CD4-positive, CD25-positive, alpha-beta regulatory T cell (primary cell): ENCODE results near the gene MAB21L4. TPM values are rescaled to one million over a fixed set of nuclear protein-coding genes. Genes with fewer than 3 reads are reported as not detected.

Experiments used
- ATAC-seq, 2 donors: fragments of 150-1000 bp; cut with Tn5 transposase; one replicate each; pipeline ENCODE4 v1.10.0; 2021; ENCODE audit warnings: low read depth in 2 of 2, moderate number of reproducible peaks in 2 of 2, moderate library complexity in 1 of 2
- DNase-seq, 3 donors: peaks; one replicate each; pipeline versions ENCODE4 v3.0.0 to v3.0.0-alpha.2; 2012 to 2022; ENCODE audit warnings: mixed read lengths in 1 of 3
- H3K27ac ChIP-seq: one replicate; pipeline ENCODE4 v1.7.0; 2013; ENCODE audit warnings: mild to moderate bottlenecking, low read length; ENCODE audit not compliant: insufficient read depth, poor library complexity, severe bottlenecking
- H3K27me3 ChIP-seq: one replicate; pipeline ENCODE4 v1.7.0; 2013; ENCODE audit warnings: low read length; ENCODE audit not compliant: control insufficient read depth, insufficient read depth
- H3K36me3 ChIP-seq: one replicate; pipeline ENCODE4 v1.7.0; 2013; ENCODE audit warnings: mild to moderate bottlenecking, low read length, moderate library complexity; ENCODE audit not compliant: control insufficient read depth, insufficient read depth
- H3K4me1 ChIP-seq: 2 replicates; pipeline ENCODE4 v1.7.0; 2013; ENCODE audit warnings: mild to moderate bottlenecking, low read length; ENCODE audit not compliant: insufficient read depth, control insufficient read depth, poor library complexity, severe bottlenecking
- H3K4me3 ChIP-seq: one replicate; pipeline ENCODE4 v1.7.0; 2013; ENCODE audit warnings: low read depth, mild to moderate bottlenecking, low read length, moderate library complexity
- H3K9me3 ChIP-seq, 2 experiments: 1 replicate in 1 of 2; 2 replicates in 1 of 2; pipeline ENCODE4 v1.7.0; 2013; ENCODE audit warnings: low read length in 2 of 2, mild to moderate bottlenecking in 1 of 2, moderate library complexity in 1 of 2; ENCODE audit not compliant: control insufficient read depth in 2 of 2
- H3K27ac Mint-ChIP-seq, 3 donors: one replicate each; pipeline ENCODE4 v1.8.0; 2020 to 2022; ENCODE audit warnings: mild to moderate bottlenecking in 3 of 3, mixed read lengths in 3 of 3, moderate library complexity in 2 of 3
- H3K27me3 Mint-ChIP-seq: one replicate; pipeline ENCODE4 v1.8.0; 2022; ENCODE audit warnings: mild to moderate bottlenecking, mixed read lengths
- H3K36me3 Mint-ChIP-seq: one replicate; pipeline ENCODE4 v1.8.0; 2020; ENCODE audit warnings: mixed read lengths
- H3K4me1 Mint-ChIP-seq, 4 donors: one replicate each; pipeline ENCODE4 v1.8.0; 2020 to 2022; ENCODE audit warnings: mixed read lengths in 4 of 4, mild to moderate bottlenecking in 1 of 4
- H3K4me3 Mint-ChIP-seq, 4 donors: one replicate each; pipeline ENCODE4 v1.8.0; 2020 to 2022; ENCODE audit warnings: mild to moderate bottlenecking in 4 of 4, mixed read lengths in 4 of 4, moderate library complexity in 3 of 4
- H3K9me3 Mint-ChIP-seq, 7 donors: one replicate each; pipeline ENCODE4 v1.8.0; 2020 to 2022; ENCODE audit warnings: mixed read lengths in 7 of 7, mild to moderate bottlenecking in 3 of 7, moderate library complexity in 2 of 7
- polyA plus RNA-seq, 4 donors: library from polyadenylated mRNA; unstranded; fragments of 300-500 nt; fragmentation: Illumina TruSeq; gene quantifications; one replicate each; pipeline ENCODE4 v1.2.3, GENCODE V29; 2021
- total RNA-seq: library from RNA; stranded (reverse); gene quantifications from one replicate; pipeline ENCODE4 v1.2.3, GENCODE V29; 2022

MAB21L4 gene
- total RNA-seq: not detected
- not detected for polyA plus RNA-seq

DNA sequence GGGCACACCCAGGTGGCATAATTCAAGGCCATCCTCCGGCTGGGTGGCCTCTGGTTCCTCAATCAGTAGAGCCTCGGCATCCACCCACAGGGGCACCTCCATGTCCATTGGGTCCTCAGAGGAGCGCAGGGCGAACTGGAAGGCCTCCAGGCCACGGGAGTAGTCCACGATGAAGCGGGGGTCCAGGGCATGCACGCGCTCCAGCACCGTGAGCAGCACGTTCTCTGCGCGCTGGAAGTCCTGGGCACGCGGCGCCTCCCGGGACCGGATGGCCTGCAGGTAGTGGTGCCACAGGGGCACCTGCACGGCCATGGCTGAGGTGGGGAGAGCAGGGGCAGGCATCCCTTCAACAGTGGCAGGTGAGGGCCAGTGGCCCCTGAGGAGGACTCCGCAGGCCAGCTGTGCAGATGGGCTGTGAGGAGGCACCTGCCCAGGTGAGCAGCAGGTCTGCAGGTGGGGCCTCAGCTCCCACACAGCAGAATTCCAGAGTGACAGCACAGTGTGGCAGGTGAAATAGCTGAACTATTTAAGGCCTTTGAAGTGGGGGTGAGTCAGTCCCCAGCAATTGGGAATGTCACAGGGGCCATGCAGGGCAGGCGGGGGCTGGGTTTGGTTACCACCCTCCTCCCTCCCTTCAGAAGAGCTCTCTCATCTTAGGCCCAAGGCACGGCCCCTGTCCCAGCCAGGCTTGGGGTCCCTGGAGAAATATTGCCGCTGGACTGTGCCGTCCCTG is at the start of gene MAB21L4:
MAB21L4 (minus strand) TSS at position 501 of the 733 bp plus-strand sequence; CDS start at position 342, 159 bp downstream.
- Mint-ChIP-seq H3K9me3 (no peaks in the 10 kb centered on the region), H3K4me1 (no peaks in the 10 kb centered on the region), H3K4me3 (no peak within 1 kb of the TSS), H3K27ac (no peak within 1 kb of the TSS), H3K27me3 (no peaks in the 10 kb centered on the region), H3K36me3 (no peaks in the 10 kb centered on the region)
- Histone ChIP-seq H3K4me1 (no peaks in the 10 kb centered on the region), H3K4me3 (no peak within 1 kb of the TSS), H3K27ac (no peak within 1 kb of the TSS), H3K36me3 (no peaks in the 10 kb centered on the region), H3K27me3 (no peaks in the 10 kb centered on the region), H3K9me3 (no peaks in the 10 kb centered on the region)
- ATAC-seq (no peak), DNase-seq (no peak)

DNA sequence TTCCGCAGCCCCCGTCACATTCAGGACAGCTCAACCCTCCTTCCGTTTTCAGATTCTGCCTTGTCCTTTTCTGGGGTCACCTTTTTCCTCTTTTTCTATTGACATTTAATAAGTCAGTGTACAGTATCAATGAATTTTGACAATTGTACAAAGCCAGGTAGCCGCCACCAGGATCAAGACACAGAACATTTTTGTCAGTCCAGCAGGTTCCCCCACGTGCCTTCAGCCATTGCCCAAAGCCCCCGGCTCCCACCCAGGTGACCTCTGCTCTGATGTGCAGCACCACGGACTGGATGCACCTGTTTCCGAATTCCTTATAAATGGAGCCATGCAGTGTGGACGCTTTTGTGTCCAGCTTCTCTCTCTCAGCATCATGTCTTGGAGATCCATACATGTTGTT is 40.1 kb upstream of the MAB21L4 start:
- H3K4me3 ChIP-seq: no peak overlapping the region
- no peaks in the 10 kb centered on the region for H3K36me3 ChIP-seq
- H3K27ac ChIP-seq: no peak overlapping the region
- Mint-ChIP-seq H3K27ac (no peak overlapping the region), H3K36me3 (peaks cover 3% of the 10 kb centered on the region), H3K4me1 (no peaks in the 10 kb centered on the region), H3K9me3 (peaks cover 0 to 23% (median 0%) of the 10 kb centered on the region in 7 donors), H3K27me3 (peaks cover 19% of the 10 kb centered on the region), H3K4me3 (no peak overlapping the region)
- H3K27me3 ChIP-seq: peaks cover 2% of the 10 kb centered on the region
- no peaks in the 10 kb centered on the region for H3K4me1 ChIP-seq
- ATAC-seq (no peak), DNase-seq (no peak)
- no peaks in the 10 kb centered on the region for H3K9me3 ChIP-seq

DNA sequence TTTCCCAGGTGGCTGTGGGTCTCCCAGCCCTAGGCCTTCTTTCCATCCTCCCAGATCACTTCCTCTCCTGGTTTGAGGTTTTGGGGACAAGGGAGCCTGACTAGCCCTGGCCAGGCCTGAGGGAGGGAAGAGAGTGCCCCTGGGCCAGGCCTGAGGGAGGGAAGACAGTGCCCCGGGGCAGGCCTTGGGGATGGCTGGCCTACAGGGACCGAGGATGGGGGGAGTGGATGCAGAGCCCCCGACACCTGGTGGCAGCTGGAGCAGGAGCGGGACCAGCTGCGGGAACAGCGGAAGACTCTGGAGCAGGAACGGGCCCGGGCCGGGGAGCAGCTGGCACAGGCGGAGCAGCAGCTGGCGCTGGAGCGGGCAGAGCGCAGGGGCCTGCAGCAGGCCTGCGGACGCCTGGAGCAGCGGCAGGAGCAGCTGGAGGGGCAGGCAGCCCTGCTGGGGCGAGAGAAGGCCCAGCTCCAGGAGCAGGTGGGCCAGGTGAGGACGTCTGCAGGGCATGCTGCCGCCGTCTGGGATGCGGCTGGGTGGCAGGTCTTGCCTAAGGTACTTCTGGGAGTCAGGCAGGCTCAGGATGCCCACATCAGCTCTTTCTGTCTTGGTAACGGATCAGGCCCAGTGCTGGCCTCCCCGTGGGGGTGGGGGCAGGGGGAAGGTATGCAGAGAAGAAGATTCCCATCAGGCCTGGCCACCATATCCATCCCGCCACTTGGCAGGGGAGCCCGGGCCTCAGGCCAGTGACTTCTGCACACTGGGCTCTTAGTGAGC is 39.3 kb upstream of the MAB21L4 start:
- no peaks in the 10 kb centered on the region for H3K4me1 Mint-ChIP-seq
- no peak overlapping the region for H3K27ac Mint-ChIP-seq
- Histone ChIP-seq H3K4me3 (no peak overlapping the region), H3K9me3 (no peaks in the 10 kb centered on the region), H3K36me3 (no peaks in the 10 kb centered on the region), H3K27me3 (peaks cover 1% of the 10 kb centered on the region), H3K4me1 (no peaks in the 10 kb centered on the region), H3K27ac (no peak overlapping the region)
- no peak for DNase-seq
- H3K36me3 Mint-ChIP-seq: peaks cover 3% of the 10 kb centered on the region
- H3K4me3 Mint-ChIP-seq: no peak overlapping the region
- peaks cover 10% of the 10 kb centered on the region for H3K27me3 Mint-ChIP-seq
- no peak for ATAC-seq
- peaks cover 0 to 21% (median 0%) of the 10 kb centered on the region in 7 donors for H3K9me3 Mint-ChIP-seq

DNA sequence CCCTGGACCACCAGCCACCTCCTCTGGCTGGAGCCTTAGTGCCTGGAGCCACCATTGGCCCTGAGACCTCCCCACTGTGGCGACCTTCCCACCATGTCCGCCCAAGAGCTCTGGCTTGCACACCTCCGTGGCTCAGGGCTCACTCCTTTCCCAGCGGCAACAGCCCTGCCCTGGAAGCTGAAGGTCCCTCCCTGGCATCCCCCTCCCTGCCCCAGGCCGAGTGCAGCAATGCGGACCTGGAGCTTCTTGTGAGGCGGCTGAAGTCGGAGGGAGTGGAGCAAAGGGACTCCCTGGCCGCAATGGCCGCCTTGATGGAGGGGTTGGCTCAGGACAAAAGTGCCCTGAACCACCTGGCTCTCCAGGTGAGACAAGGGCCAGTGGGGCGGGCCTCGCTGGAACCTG is 38.7 kb upstream of the MAB21L4 start:
- no peaks in the 10 kb centered on the region for H3K4me1 ChIP-seq
- no peaks in the 10 kb centered on the region for H3K36me3 ChIP-seq

GRCh38 chr2:240933966-240934700 is 38.2 kb upstream of the MAB21L4 start:
- DNase-seq (no peak), ATAC-seq (no peak)
- Histone ChIP-seq H3K27me3 (no peaks in the 10 kb centered on the region), H3K27ac (no peak overlapping the region), H3K36me3 (no peaks in the 10 kb centered on the region), H3K4me3 (no peak overlapping the region), H3K9me3 (no peaks in the 10 kb centered on the region), H3K4me1 (no peaks in the 10 kb centered on the region)
- no peak overlapping the region for H3K27ac Mint-ChIP-seq
- peaks cover 4% of the 10 kb centered on the region for H3K27me3 Mint-ChIP-seq
- H3K9me3 Mint-ChIP-seq: peaks cover 0 to 21% (median 0%) of the 10 kb centered on the region in 7 donors
- H3K4me3 Mint-ChIP-seq: no peak overlapping the region
- no peaks in the 10 kb centered on the region for H3K4me1 Mint-ChIP-seq
- peaks cover 3% of the 10 kb centered on the region for H3K36me3 Mint-ChIP-seq

More for the DNA sequence above, 38.7 kb upstream of the MAB21L4 start:
- peaks cover 4% of the 10 kb centered on the region for H3K27me3 Mint-ChIP-seq
- H3K4me3 ChIP-seq: no peak overlapping the region
- H3K27ac ChIP-seq: no peak overlapping the region
- H3K4me3 Mint-ChIP-seq: no peak overlapping the region
- no peak overlapping the region for H3K27ac Mint-ChIP-seq
- DNase-seq (no peak), ATAC-seq (no peak)
- peaks cover 3% of the 10 kb centered on the region for H3K36me3 Mint-ChIP-seq
- no peaks in the 10 kb centered on the region for H3K27me3 ChIP-seq
- H3K9me3 Mint-ChIP-seq: peaks cover 0 to 21% (median 0%) of the 10 kb centered on the region in 7 donors
- no peaks in the 10 kb centered on the region for H3K9me3 ChIP-seq
- no peaks in the 10 kb centered on the region for H3K4me1 Mint-ChIP-seq

DNA sequence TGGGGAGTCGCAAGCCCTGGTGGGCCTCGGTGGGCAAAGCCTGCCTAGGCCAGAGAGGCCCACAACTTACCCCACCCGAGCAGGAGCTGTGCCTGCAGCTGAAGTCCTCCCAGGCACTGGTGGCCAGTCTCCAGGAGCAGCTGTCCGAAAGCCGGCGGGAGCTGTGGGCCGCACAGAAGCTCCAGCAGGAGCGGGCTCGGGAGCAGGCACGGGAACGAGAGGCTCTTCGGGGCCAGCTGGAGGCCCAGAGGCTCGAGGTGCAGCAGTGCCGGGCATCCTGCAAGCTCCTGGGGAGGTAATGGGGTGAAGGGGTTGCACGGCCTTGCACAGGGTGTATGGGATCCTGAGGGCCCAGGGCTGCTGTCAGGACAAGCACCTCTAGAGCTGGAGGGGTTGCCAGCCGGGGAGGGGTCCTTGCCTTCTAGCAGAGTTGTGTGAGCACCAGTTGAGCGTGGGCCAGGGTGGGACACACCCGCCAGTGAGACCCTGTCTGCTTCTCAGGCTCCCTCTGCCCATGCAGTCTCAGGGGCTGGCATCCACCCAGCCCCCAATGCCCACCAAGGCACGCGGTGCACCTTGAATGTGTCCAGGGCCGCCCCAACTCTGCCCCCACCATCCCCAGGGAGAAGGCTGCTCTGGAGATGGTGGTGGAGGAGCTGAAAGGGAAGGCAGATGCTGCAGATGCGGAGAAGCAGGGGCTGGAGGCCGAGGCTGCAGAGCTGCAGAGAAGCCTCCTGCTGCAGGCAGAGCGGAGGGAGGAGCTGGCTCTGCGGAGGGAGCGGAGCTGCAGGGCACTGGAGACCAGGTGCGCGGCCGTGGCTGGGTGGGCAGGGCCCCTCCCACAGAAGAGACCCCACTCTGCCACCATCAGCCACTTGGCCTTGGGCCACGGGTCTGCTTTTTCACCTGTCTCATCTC is 37.4 kb upstream of the MAB21L4 start:
- peaks cover 0 to 21% (median 0%) of the 10 kb centered on the region in 7 donors for H3K9me3 Mint-ChIP-seq
- no peak overlapping the region for H3K27ac ChIP-seq
- H3K36me3 Mint-ChIP-seq: peaks cover 3% of the 10 kb centered on the region
- no peaks in the 10 kb centered on the region for H3K27me3 ChIP-seq
- no peaks in the 10 kb centered on the region for H3K9me3 ChIP-seq
- peaks cover 4% of the 10 kb centered on the region for H3K27me3 Mint-ChIP-seq
- no peak for DNase-seq
- H3K4me3 Mint-ChIP-seq: no peak overlapping the region
- no peaks in the 10 kb centered on the region for H3K4me1 ChIP-seq
- H3K27ac Mint-ChIP-seq: no peak overlapping the region
- no peaks in the 10 kb centered on the region for H3K4me1 Mint-ChIP-seq
- no peaks in the 10 kb centered on the region for H3K36me3 ChIP-seq
- no peak for ATAC-seq
- no peak overlapping the region for H3K4me3 ChIP-seq

DNA sequence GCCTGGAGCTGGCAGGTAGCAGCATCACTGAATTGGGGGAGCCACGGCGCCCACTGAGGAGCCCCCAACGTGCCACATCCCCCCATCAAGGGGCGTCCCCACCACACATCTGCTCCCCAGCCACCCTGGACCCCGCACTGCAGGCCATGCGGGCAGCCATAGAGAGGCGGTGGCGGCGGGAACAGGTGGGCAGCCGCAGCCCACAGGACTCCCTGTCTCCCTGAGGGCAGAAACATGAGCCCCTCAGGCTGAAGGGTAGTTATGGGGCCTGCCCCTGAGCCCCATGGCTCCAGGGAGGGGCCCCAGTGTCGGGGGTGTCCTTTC is 36.7 kb upstream of the MAB21L4 start:
- no peaks in the 10 kb centered on the region for H3K27me3 ChIP-seq
- H3K4me1 ChIP-seq: no peaks in the 10 kb centered on the region
- H3K4me1 Mint-ChIP-seq: no peaks in the 10 kb centered on the region
- DNase-seq (no peak), ATAC-seq (no peak)
- H3K9me3 Mint-ChIP-seq: peaks cover 0 to 19% (median 0%) of the 10 kb centered on the region in 7 donors
- no peak overlapping the region for H3K4me3 Mint-ChIP-seq
- no peak overlapping the region for H3K27ac ChIP-seq
- no peaks in the 10 kb centered on the region for H3K9me3 ChIP-seq
- peaks cover 3% of the 10 kb centered on the region for H3K36me3 Mint-ChIP-seq
- no peaks in the 10 kb centered on the region for H3K36me3 ChIP-seq
- no peak overlapping the region for H3K27ac Mint-ChIP-seq
- H3K27me3 Mint-ChIP-seq: peaks cover 2% of the 10 kb centered on the region
- no peak overlapping the region for H3K4me3 ChIP-seq
